DMS53 treated with DMSO at 0.1 percent for 48 hours (cell line): ENCODE results near the gene PDCD1.
"Not testable (repeated sequence)": the region's sequence is repeated elsewhere in the genome, so short reads cannot be mapped to it uniquely, and the experiment has no call there.

Source experiments
- DNase-seq: peaks from one replicate; lab custom pipeline; 2025; ENCODE audit not compliant: unreplicated experiment; lab: John Stamatoyannopoulos, UW

The PDCD1 gene

GRCh38 chr2:241801611-241802420, 56.9 kb downstream of the PDCD1 start:
- no peak for DNase-seq

- not testable (repeated sequence) for DNase-seq
Observed at GRCh38 chr2:241800198-241800903, 58.3 kb downstream of the PDCD1 start.
